Neural cell (in vitro differentiated cells): Measurements from ENCODE around the gene GAPDH. TPM values are rescaled to one million over a fixed set of nuclear protein-coding genes. Genes with fewer than 3 reads are reported as not detected.
"Not testable (repeated sequence)": the region's sequence is repeated elsewhere in the genome, so short reads cannot be mapped to it uniquely, and the experiment has no call there.

Experiments
- H2AFZ ChIP-seq: fragments of 200-600, 300-800 bp; sonication (generic), shearing (Covaris generic); 2 replicates; pipeline ENCODE4 v1.6.0; 2014; ENCODE audit warnings: low read depth, mild to moderate bottlenecking, antibody characterized with exemption, low read length, moderate library complexity
- H3F3A ChIP-seq: fragments of 200-600 bp; shearing (Covaris generic); 2 replicates; pipeline ENCODE4 v1.6.1; 2016; ENCODE audit warnings: mild to moderate bottlenecking, moderate library complexity, mixed read lengths, antibody characterized with exemption, low read length; ENCODE audit not compliant: insufficient read depth, poor library complexity, severe bottlenecking
- H3K27ac ChIP-seq: fragments of 200-600, 300-800 bp; sonication (generic), shearing (Covaris generic); 2 replicates; pipeline ENCODE4 v1.5.1; 2014; ENCODE audit warnings: mild to moderate bottlenecking, low read length, moderate library complexity
- H3K27me3 ChIP-seq: fragments of 300-800, 200-600 bp; sonication (generic), shearing (Covaris generic); 2 replicates; pipeline ENCODE4 v1.6.0; 2014; ENCODE audit warnings: mild to moderate bottlenecking, low read depth, low read length, moderate library complexity; ENCODE audit not compliant: insufficient read depth
- H3K36me3 ChIP-seq: fragments of 300-800, 200-600 bp; sonication (generic), shearing (Covaris generic); 2 replicates; pipeline ENCODE4 v1.5.1; 2014; ENCODE audit warnings: mild to moderate bottlenecking, antibody characterized with exemption, low read length, moderate library complexity; ENCODE audit not compliant: insufficient read depth
- H3K4me2 ChIP-seq: fragments of 300-800, 200-600 bp; sonication (generic), shearing (Covaris generic); 2 replicates; pipeline ENCODE4 v1.6.0; 2014; ENCODE audit warnings: mild to moderate bottlenecking, low read length
- H3K4me3 ChIP-seq: fragments of 300-800, 200-600 bp; sonication (generic), shearing (Covaris generic); 2 replicates; pipeline ENCODE4 v1.5.1; 2014; ENCODE audit warnings: mild to moderate bottlenecking, low read length, moderate library complexity
- H3K79me2 ChIP-seq: fragments of 200-600 bp; shearing (Covaris generic); replicated peaks from 2 replicates; pipeline ENCODE4 v1.6.0; 2014; ENCODE audit warnings: mild to moderate bottlenecking, low read length, moderate library complexity; ENCODE audit not compliant: insufficient read depth
- H3K9ac ChIP-seq: fragments of 300-800, 200-600 bp; sonication (generic), shearing (Covaris generic); 2 replicates; pipeline ENCODE4 v1.6.1; 2016; ENCODE audit warnings: mild to moderate bottlenecking, low read length, mixed read lengths
- H3K9me2 ChIP-seq: fragments of 200-600 bp; shearing (Covaris generic); 2 replicates; pipeline ENCODE4 v1.6.1; 2016; ENCODE audit warnings: mild to moderate bottlenecking, low read length, mixed read lengths; ENCODE audit not compliant: insufficient read depth
- H3K9me3 ChIP-seq: fragments of 200-600, 300-800 bp; sonication (generic), shearing (Covaris generic); 2 replicates; pipeline ENCODE4 v1.6.1; 2016; ENCODE audit warnings: mild to moderate bottlenecking, mixed run types, low read length, moderate library complexity, mixed read lengths
- H4K20me1 ChIP-seq: fragments of 200-600 bp; shearing (Covaris generic); 2 replicates; pipeline ENCODE4 v1.6.1; 2016; ENCODE audit warnings: mild to moderate bottlenecking, mixed run types; ENCODE audit not compliant: insufficient read depth
- CTCF ChIP-seq: fragments of 450-650 bp; IDR thresholded peaks from 2 replicates; pipeline ENCODE4 v1.5.1; 2014; ENCODE audit warnings: antibody characterized with exemption, mild to moderate bottlenecking, moderate library complexity; ENCODE audit not compliant: poor library complexity, severe bottlenecking
- EP300 ChIP-seq: fragments of 450-650 bp; conservative IDR thresholded peaks from 2 replicates; pipeline ENCODE4 v1.6.1; 2014; ENCODE audit warnings: antibody characterized with exemption, mild to moderate bottlenecking, moderate library complexity; ENCODE audit not compliant: poor library complexity, severe bottlenecking
- EZH2 ChIP-seq: fragments of 200-600, 300-800 bp; shearing (Covaris generic), sonication (generic); IDR thresholded peaks from 2 replicates; pipeline ENCODE4 v1.6.1; 2014; ENCODE audit warnings: antibody characterized with exemption, low read length, borderline replicate concordance, mild to moderate bottlenecking; ENCODE audit not compliant: insufficient read depth, poor library complexity, severe bottlenecking
- MXI1 ChIP-seq: fragments of 450-650 bp; conservative IDR thresholded peaks from 2 replicates; pipeline ENCODE4 v1.6.1; 2014; ENCODE audit warnings: antibody characterized with exemption, mild to moderate bottlenecking; ENCODE audit not compliant: poor library complexity, severe bottlenecking
- POLR2AphosphoS5 ChIP-seq: IDR thresholded peaks from 2 replicates; pipeline ENCODE4 v1.6.1; 2012
- RAD21 ChIP-seq: fragments of 450-650 bp; conservative IDR thresholded peaks from 2 replicates; pipeline ENCODE4 v1.6.1; 2014; ENCODE audit warnings: antibody characterized with exemption, mild to moderate bottlenecking, moderate library complexity
- REST ChIP-seq: IDR thresholded peaks from 2 replicates; pipeline ENCODE4 v1.6.1; 2012; ENCODE audit warnings: borderline replicate concordance
- SMC3 ChIP-seq: fragments of 450-650 bp; conservative IDR thresholded peaks from 2 replicates; pipeline ENCODE4 v1.6.1; 2014; ENCODE audit warnings: antibody characterized with exemption, mild to moderate bottlenecking, moderate library complexity; ENCODE audit not compliant: poor library complexity
- TAF1 ChIP-seq: IDR thresholded peaks from 2 replicates; pipeline ENCODE4 v1.6.1; 2012; ENCODE audit warnings: low read depth
- polyA plus RNA-seq: library from polyadenylated mRNA; depleted of rRNA; stranded (reverse); fragments of >200 nt; gene quantifications from 2 replicates; pipeline ENCODE4 v1.2.3, GENCODE V29; 2014

Gene GAPDH
- polyA plus RNA-seq, 1 donor from 2014 or later, result 1,673 TPM

- Histone ChIP-seq H3K4me2 (no peak overlapping the region), H4K20me1 (no peaks in the 10 kb centered on the region), H3K9ac (no peak overlapping the region), H3K27me3 (no peaks in the 10 kb centered on the region), H2AFZ (no peak overlapping the region), H3F3A (no peaks in the 10 kb centered on the region), H3K36me3 (no peaks in the 10 kb centered on the region), H3K79me2 (peaks cover 11% of the 10 kb centered on the region), H3K4me3 (no peak overlapping the region), H3K9me2 (no peaks in the 10 kb centered on the region), H3K27ac (no peak overlapping the region), H3K9me3 (no peaks in the 10 kb centered on the region)
- no peak for TF ChIP-seq REST
- TF ChIP-seq RAD21, result no peak
- TF ChIP-seq MXI1, result no peak
- TF ChIP-seq EP300, result no peak
- TF ChIP-seq EZH2, result no peak
- TF ChIP-seq POLR2AphosphoS5, result no peak
- TF ChIP-seq SMC3, result no peak
- no peak for TF ChIP-seq CTCF
- no peak for TF ChIP-seq TAF1
These were observed 44.9 kb upstream of the GAPDH start for GRCh38 chr12:6489449-6489848.

GRCh38 chr12:6490673-6491072, 43.6 kb upstream of the GAPDH start:
- H3K27ac ChIP-seq, H4K20me1 ChIP-seq, H3K27me3 ChIP-seq, H3K9ac ChIP-seq, H3K4me2 ChIP-seq, H3K9me3 ChIP-seq, H3K9me2 ChIP-seq, H3F3A ChIP-seq, H3K36me3 ChIP-seq, H3K4me3 ChIP-seq, H2AFZ ChIP-seq: not testable (repeated sequence)
- H3K79me2 ChIP-seq, result peaks cover 22% of the 10 kb centered on the region
